Measurements from ENCODE around the gene CDH20. TPM values are rescaled to one million over a fixed set of nuclear protein-coding genes. Genes with fewer than 3 reads are reported as not detected.

Gene CDH20
- total and polyA plus RNA-seq, 10 donors = 0.04 to 0.05 TPM; not detected in 8

- Histone ChIP-seq H3K9me3 (no peaks in the 10 kb centered on the region), H3K4me3 (no peak overlapping the region), H3K36me3 (no peaks in the 10 kb centered on the region), H3K4me1 (no peaks in the 10 kb centered on the region), H3K27me3 (replicated peaks in 1 of 7) (no peaks in the 10 kb centered on the region), H3K27ac (no peak overlapping the region)
- DNase-seq = no peak
- intact Hi-C loops (cut with DNase I; ENCODE audit: low total_unique reads) = no loop called here
- WGBS, 5 donors = 88 to 96% (median 91%) methylated on average over 5 of the region's 5 CpGs
- no peak for TF ChIP-seq POLR2AphosphoS5 (IDR thresholded peaks at IDR 0.05)
- no peak for TF ChIP-seq CTCF (IDR thresholded peaks at IDR 0.05 in 8 of 11, conservative IDR thresholded peaks at IDR 0.05 in 3 of 11)
- no peak for TF ChIP-seq POLR2A (IDR thresholded peaks at IDR 0.05)
Observed at GRCh38 chr18:61290616-61291015, 42.6 kb upstream of the CDH20 start.

- TF ChIP-seq POLR2A (IDR thresholded peaks at IDR 0.05) = no peak
- no peak for TF ChIP-seq CTCF (IDR thresholded peaks at IDR 0.05 in 8 of 11, conservative IDR thresholded peaks at IDR 0.05 in 3 of 11)
- Histone ChIP-seq H3K4me3 (no peak overlapping the region), H3K4me1 (no peaks in the 10 kb centered on the region), H3K27me3 (replicated peaks in 1 of 7) (no peaks in the 10 kb centered on the region), H3K36me3 (no peaks in the 10 kb centered on the region), H3K9me3 (no peaks in the 10 kb centered on the region), H3K27ac (no peak overlapping the region)
- intact Hi-C loops (cut with DNase I; ENCODE audit: low total_unique reads) = no loop called here
- 73 to 90% (median 82%) methylated on average over 4 of the region's 4 CpGs for WGBS, 5 donors
- DNase-seq = no peak
Observed at GRCh38 chr18:61292280-61293035, 40.8 kb upstream of the CDH20 start.

GRCh38 chr18:61295153-61295552 is 38.1 kb upstream of the CDH20 start:
- DNase-seq = no peak
- Histone ChIP-seq H3K4me3 (no peak overlapping the region), H3K27me3 (replicated peaks in 1 of 7) (no peaks in the 10 kb centered on the region), H3K9me3 (no peaks in the 10 kb centered on the region), H3K4me1 (no peaks in the 10 kb centered on the region), H3K36me3 (no peaks in the 10 kb centered on the region), H3K27ac (no peak overlapping the region)
- intact Hi-C loops (cut with DNase I; ENCODE audit: low total_unique reads) = no loop called here
- WGBS, 5 donors = 83 to 95% (median 87%) methylated on average over 1 of the region's 1 CpG
- TF ChIP-seq POLR2A (IDR thresholded peaks at IDR 0.05) (no peak), CTCF (IDR thresholded peaks at IDR 0.05 in 8 of 11, conservative IDR thresholded peaks at IDR 0.05 in 3 of 11) (no peak), POLR2AphosphoS5 (IDR thresholded peaks at IDR 0.05) (no peak)

- Histone ChIP-seq H3K9me3 (no peaks in the 10 kb centered on the region), H3K27me3 (replicated peaks in 1 of 7) (no peaks in the 10 kb centered on the region), H3K27ac (no peak overlapping the region), H3K4me1 (no peaks in the 10 kb centered on the region), H3K4me3 (no peak overlapping the region), H3K36me3 (no peaks in the 10 kb centered on the region)
- 84 to 92% (median 89%) methylated on average over 3 of the region's 3 CpGs for WGBS, 5 donors
- intact Hi-C loops (cut with DNase I; ENCODE audit: low total_unique reads) = no loop called here
- TF ChIP-seq CTCF (IDR thresholded peaks at IDR 0.05 in 8 of 11, conservative IDR thresholded peaks at IDR 0.05 in 3 of 11) (no peak), POLR2A (IDR thresholded peaks at IDR 0.05) (no peak), POLR2AphosphoS5 (IDR thresholded peaks at IDR 0.05) (no peak)
- DNase-seq = no peak
Observed at GRCh38 chr18:61308004-61308403, 25.2 kb upstream of the CDH20 start.
